Measurements from ENCODE around the gene TEAD3. TPM values are rescaled to one million over a fixed set of nuclear protein-coding genes. Genes with fewer than 3 reads are reported as not detected.
A peak's percentile ranks its signal among the peaks of the same experiment; 100 is the strongest.
"Not testable (repeated sequence)": the region's sequence is repeated elsewhere in the genome, so short reads cannot be mapped to it uniquely, and the experiment has no call there.

Gene TEAD3
- total and polyA plus RNA-seq, 10 of the 15 experiments (the other 5 are each of a cell fraction or from before 2014, with no cell fraction given): 0.02 to 0.28 (median 0.18) TPM; not detected in 5

- Histone ChIP-seq H3K36me3 (ENCODE audit: control insufficient read depth in 2 of 2, insufficient read depth in 2 of 2, low read length in 1 of 2) (no peaks in the 10 kb centered on the region), H3K9ac (ENCODE audit: control insufficient read depth, insufficient read depth, low read length) (no peak overlapping the region), H3K4me2 (ENCODE audit: control insufficient read depth, insufficient read depth) (no peak overlapping the region), H3K9me3 (replicated peaks; ENCODE audit: control insufficient read depth, insufficient read depth, low read length) (no peaks in the 10 kb centered on the region), H3K27ac (ENCODE audit: control insufficient read depth, insufficient read depth) (no peak overlapping the region), H3K79me2 (ENCODE audit: control insufficient read depth, insufficient read depth, low read length) (no peaks in the 10 kb centered on the region), H3K4me1 (ENCODE audit: control insufficient read depth, insufficient read depth, low read length) (no peaks in the 10 kb centered on the region), H2AFZ (ENCODE audit: control insufficient read depth, low read depth, low read length) (no peak overlapping the region), H4K20me1 (ENCODE audit: control insufficient read depth, insufficient read depth) (no peaks in the 10 kb centered on the region), H3K4me3 (no peak overlapping the region), H3K27me3 (replicated peaks in 1 of 2; ENCODE audit: control insufficient read depth in 2 of 2, insufficient read depth in 2 of 2, low read length in 1 of 2) (no peaks in the 10 kb centered on the region)
- SMC1A ChIA-PET (ENCODE audit: uncharacterized antibody, unreplicated experiment): no interaction called here
- in situ Hi-C loops (cut with MboI): no loop called here
- POLR2A ChIA-PET: no interaction called here
- no TSS peak for BruUV-seq (replicated peaks)
- no peak for FAIRE-seq
- no peak for TF ChIP-seq FOS (IDR thresholded peaks at IDR 0.05; ENCODE audit: borderline replicate concordance, extremely low read depth, insufficient read length)
- TF ChIP-seq NFIC (IDR thresholded peaks at IDR 0.05; ENCODE audit: low read depth, low read length): no peak
- TF ChIP-seq JUND (IDR thresholded peaks at IDR 0.05; ENCODE audit: low read depth, low read length): no peak
- 12% methylated on average over 3 of the region's 3 CpGs for WGBS (ENCODE audit: insufficient coverage, insufficient replicate concordance, low lambda C conversion rate, missing lambda C conversion rate)
- intact Hi-C loops (cut with micrococcal nuclease; ENCODE audit: unreplicated experiment): no loop called here
- CTCF ChIA-PET: no interaction called here
- RAD21 ChIA-PET (ENCODE audit: unreplicated experiment): no interaction called here
- peak; percentile 42; the same call in 1 of the 3 replicates for ATAC-seq
- DNase-seq (ENCODE audit: low read depth, low spot score): no peak
These were observed 57.6 kb downstream of the TEAD3 start for GRCh38 chr6:35439308-35439707.

GRCh38 chr6:35438378-35439065, 58.4 kb downstream of the TEAD3 start:
- H3K9me3 ChIP-seq (replicated peaks; ENCODE audit: control insufficient read depth, insufficient read depth, low read length); H3K9ac ChIP-seq (ENCODE audit: control insufficient read depth, insufficient read depth, low read length); H3K27ac ChIP-seq (ENCODE audit: control insufficient read depth, insufficient read depth); ATAC-seq; intact Hi-C loops (cut with micrococcal nuclease; ENCODE audit: unreplicated experiment); H3K36me3 ChIP-seq (ENCODE audit: control insufficient read depth in 2 of 2, insufficient read depth in 2 of 2, low read length in 1 of 2); H4K20me1 ChIP-seq (ENCODE audit: control insufficient read depth, insufficient read depth); POLR2A ChIA-PET; H3K79me2 ChIP-seq (ENCODE audit: control insufficient read depth, insufficient read depth, low read length); BruUV-seq (replicated peaks); H3K4me3 ChIP-seq; H3K4me2 ChIP-seq (ENCODE audit: control insufficient read depth, insufficient read depth); FAIRE-seq; in situ Hi-C loops (cut with MboI); H3K4me1 ChIP-seq (ENCODE audit: control insufficient read depth, insufficient read depth, low read length); H2AFZ ChIP-seq (ENCODE audit: control insufficient read depth, low read depth, low read length); DNase-seq (ENCODE audit: low read depth, low spot score); H3K27me3 ChIP-seq (replicated peaks in 1 of 2; ENCODE audit: control insufficient read depth in 2 of 2, insufficient read depth in 2 of 2, low read length in 1 of 2): not testable (repeated sequence)
- ChIA-PET SMC1A (ENCODE audit: uncharacterized antibody, unreplicated experiment) (interaction anchor here (1.3 kb wide), 1 partner anchor 97 kb away, joined by 3 read pairs; no protein-coding TSS in a partner anchor), RAD21 (ENCODE audit: unreplicated experiment) (interaction anchor here (0.8 kb wide), 1 partner anchor 303 kb away, joined by 3 read pairs; no protein-coding TSS in a partner anchor), CTCF (interaction anchor here (1.1 kb wide), 1 partner anchor 96 kb away, joined by 4 read pairs; the partner anchor contains the start of gene PPARD)
- WGBS (ENCODE audit: insufficient coverage, insufficient replicate concordance, low lambda C conversion rate, missing lambda C conversion rate): 56% methylated on average over 3 of the region's 7 CpGs

Measured in GM12878 (cell line).